Mucosa of gallbladder (tissue), 1 donor: ENCODE measurements around the gene SNAPC2. TPM values are rescaled to one million over a fixed set of nuclear protein-coding genes. Genes with fewer than 3 reads are reported as not detected.

Experiments
- DNase-seq: peaks from one replicate; pipeline ENCODE4 v3.0.0-alpha.2; 2020; ENCODE audit warnings: low spot score
- total RNA-seq: library from RNA; stranded (reverse); gene quantifications from one replicate; pipeline ENCODE4 v1.2.1, GENCODE V29; 2021
- donor health status: DM: no; HTN: no; CAD: no.

Gene SNAPC2
- total RNA-seq, 1 donor from 2014 or later: 18.7 TPM

- DNase-seq: no peak
Measured at GRCh38 chr19:7968008-7968795, 48.1 kb downstream of the SNAPC2 start.

DNA sequence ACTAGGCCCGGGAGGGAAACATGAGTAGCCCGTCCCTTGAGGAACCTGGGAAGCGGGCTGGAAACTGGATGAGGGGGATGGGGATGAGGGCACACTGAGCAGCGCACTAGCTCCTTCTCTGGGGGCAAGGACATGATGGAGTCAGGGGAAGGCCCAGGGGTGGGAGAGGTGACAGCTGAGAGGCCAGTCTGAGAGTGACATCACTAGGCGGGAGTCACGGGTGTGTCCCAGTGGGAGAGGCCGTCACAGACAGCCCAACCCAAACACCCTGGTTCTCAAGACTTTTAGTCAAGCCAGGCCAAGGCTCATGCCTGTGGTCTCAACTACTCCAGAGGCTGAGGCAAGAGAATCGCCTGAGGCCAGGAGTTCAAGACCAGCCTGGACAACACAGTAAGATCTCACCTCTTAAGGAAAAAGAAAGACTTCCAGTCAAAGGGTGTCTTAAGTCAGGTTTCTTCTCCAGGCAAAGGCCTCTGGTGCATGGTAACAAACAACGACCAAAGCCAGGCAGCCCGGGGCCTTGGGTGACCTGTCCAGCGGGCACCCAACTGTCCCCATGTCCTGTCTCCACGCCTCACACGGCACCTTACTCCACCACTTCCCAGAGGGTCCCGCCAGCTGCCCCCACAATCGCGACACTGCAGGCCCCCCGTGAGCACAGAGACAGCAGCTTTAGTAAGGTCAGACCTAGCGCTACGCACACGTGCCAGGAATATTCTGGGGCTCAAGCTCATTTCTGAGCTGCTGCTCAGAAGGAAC, 48.8 kb downstream of the SNAPC2 start:
- DNase-seq: no peak

GRCh38 chr19:7969555-7969939, 49.4 kb downstream of the SNAPC2 start:
- DNase-seq: no peak

- no peak for DNase-seq
Measured at GRCh38 chr19:7970716-7971448, 50.7 kb downstream of the SNAPC2 start.

GRCh38 chr19:7971553-7972520, 51.7 kb downstream of the SNAPC2 start:
- no peak for DNase-seq

Other genes starting within 250 kb of the SNAPC2 start
- 0.14 TPM for gene MCEMP1, start 243.2 kb upstream of the SNAPC2 start, total RNA-seq
- gene TRAPPC5, start 239.5 kb upstream of the SNAPC2 start, total RNA-seq: 115 TPM
- gene FCER2, start 218.2 kb upstream of the SNAPC2 start, total RNA-seq: 0.86 TPM
- 0.83 TPM for gene CLEC4G, start 188.2 kb upstream of the SNAPC2 start, total RNA-seq
- gene CD209, start 172.8 kb upstream of the SNAPC2 start, total RNA-seq: 7.5 TPM
- not detected for gene CLEC4M, start 157.1 kb upstream of the SNAPC2 start, total RNA-seq
- gene EVI5L, start 90.1 kb upstream of the SNAPC2 start, total RNA-seq: 23.4 TPM
- 1.6 TPM for gene PRR36, start 45.9 kb upstream of the SNAPC2 start, total RNA-seq
- 4.1 TPM for gene LRRC8E, start 31.8 kb upstream of the SNAPC2 start, total RNA-seq
- gene MAP2K7, start 16.5 kb upstream of the SNAPC2 start, total RNA-seq: 39.1 TPM
- gene TGFBR3L, start 5.5 kb upstream of the SNAPC2 start, total RNA-seq: 0.52 TPM
- 5.9 TPM for gene CTXN1, start 5.8 kb downstream of the SNAPC2 start, total RNA-seq
- gene TIMM44, start 23.3 kb downstream of the SNAPC2 start, total RNA-seq: 46.2 TPM
- gene ELAVL1, start 85.3 kb downstream of the SNAPC2 start, total RNA-seq: 68.9 TPM
- not detected for gene CCL25, start 132.4 kb downstream of the SNAPC2 start, total RNA-seq
- 0.09 TPM for gene FBN3, start 229.3 kb downstream of the SNAPC2 start, total RNA-seq